Thoracic aorta (tissue), 2 donors: Measurements from ENCODE around the gene HSPB8. TPM values are rescaled to one million over a fixed set of nuclear protein-coding genes. Genes with fewer than 3 reads are reported as not detected.

Experiments used
- ATAC-seq: fragments of 150-250 bp; one replicate; pipeline ENCODE4 v1.8.0; 2017; ENCODE audit warnings: low read depth; ENCODE audit not compliant: insufficient number of reproducible peaks, low FRiP score
- DNase-seq: peaks from one replicate; pipeline ENCODE4 v3.0.0-alpha.2; 2020; ENCODE audit warnings: low spot score
- H3K27ac ChIP-seq, 2 donors: fragments of 200-600 bp; sonication (generic); 1 replicate in 1 of 2; 2 replicates in 1 of 2; pipeline ENCODE4 v1.5.1; 2016; ENCODE audit warnings: mild to moderate bottlenecking in 2 of 2, moderate library complexity in 2 of 2
- H3K27me3 ChIP-seq: fragments of 200-600 bp; sonication (generic); replicated peaks from 2 replicates; pipeline ENCODE4 v1.6.0; 2016; ENCODE audit warnings: mild to moderate bottlenecking; ENCODE audit not compliant: insufficient read depth
- H3K36me3 ChIP-seq: fragments of 200-600 bp; sonication (generic); one replicate; pipeline ENCODE4 v1.5.1; 2016
- H3K4me1 ChIP-seq, 2 donors: fragments of 200-600 bp; sonication (generic); 1 replicate in 1 of 2; 2 replicates in 1 of 2; pipeline versions ENCODE4 v1.5.1 to v1.6.0; 2016; ENCODE audit warnings: low read depth in 2 of 2, mild to moderate bottlenecking in 1 of 2; ENCODE audit not compliant: control insufficient read depth in 1 of 2
- H3K4me3 ChIP-seq: fragments of 200-600 bp; sonication (generic); 2 replicates; pipeline ENCODE4 v1.5.1; 2016; ENCODE audit warnings: mild to moderate bottlenecking
- H3K9me3 ChIP-seq: fragments of 200-600 bp; sonication (generic); 2 replicates; pipeline ENCODE4 v1.5.1; 2016
- CTCF ChIP-seq: fragments of 200-600 bp; sonication (generic); IDR thresholded peaks from one replicate; pipeline ENCODE4 v1.5.1; 2019; ENCODE audit warnings: antibody characterized with exemption
- total RNA-seq, 2 donors: library from RNA; depleted of rRNA; stranded (reverse); fragments of >200 nt; gene quantifications; one replicate each; pipeline versions ENCODE4 v1.1.0 to v1.2.3, GENCODE V29; 2016

The HSPB8 gene
- total RNA-seq, 2 donors from 2014 or later: 108 to 172 TPM

GRCh38 chr12:119157978-119158377, 20.8 kb upstream of the HSPB8 start:
- no peaks in the 10 kb centered on the region for H3K27me3 ChIP-seq
- H3K36me3 ChIP-seq: no peaks in the 10 kb centered on the region
- H3K27ac ChIP-seq: peak overlapping the region; percentile 81 to 92
- peaks cover 3 to 28% of the 10 kb centered on the region in 2 donors for H3K4me1 ChIP-seq
- ATAC-seq (peak; percentile 51), DNase-seq (no peak)
- H3K4me3 ChIP-seq: peak overlapping the region; percentile 56
- no peaks in the 10 kb centered on the region for H3K9me3 ChIP-seq
- no peak for TF ChIP-seq CTCF

GRCh38 chr12:119158402-119158801, 20.3 kb upstream of the HSPB8 start:
- H3K36me3 ChIP-seq: no peaks in the 10 kb centered on the region
- H3K27me3 ChIP-seq: no peaks in the 10 kb centered on the region
- no peak for ATAC-seq
- TF ChIP-seq CTCF: no peak
- H3K4me1 ChIP-seq: peaks cover 3 to 28% of the 10 kb centered on the region in 2 donors
- H3K9me3 ChIP-seq: no peaks in the 10 kb centered on the region
- no peak for DNase-seq
- H3K27ac ChIP-seq: peak overlapping the region; percentile 81 to 92
- peak overlapping the region; percentile 56 for H3K4me3 ChIP-seq

GRCh38 chr12:119159844-119160243, 18.9 kb upstream of the HSPB8 start:
- Histone ChIP-seq H3K36me3 (no peaks in the 10 kb centered on the region), H3K4me3 (no peak overlapping the region), H3K9me3 (no peaks in the 10 kb centered on the region), H3K4me1 (peaks cover 3 to 28% of the 10 kb centered on the region in 2 donors), H3K27me3 (no peaks in the 10 kb centered on the region), H3K27ac (no peak overlapping the region)
- no peak for TF ChIP-seq CTCF
- ATAC-seq (no peak), DNase-seq (no peak)

- Histone ChIP-seq H3K4me1 (no peaks in the 10 kb centered on the region), H3K4me3 (no peak overlapping the region), H3K9me3 (no peaks in the 10 kb centered on the region), H3K36me3 (no peaks in the 10 kb centered on the region), H3K27ac (no peak overlapping the region), H3K27me3 (no peaks in the 10 kb centered on the region)
- DNase-seq (no peak), ATAC-seq (no peak)
- no peak for TF ChIP-seq CTCF
Measured at GRCh38 chr12:119167902-119168301, 10.8 kb upstream of the HSPB8 start.

- TF ChIP-seq CTCF: no peak
- Histone ChIP-seq H3K4me1 (no peaks in the 10 kb centered on the region), H3K36me3 (no peaks in the 10 kb centered on the region), H3K9me3 (no peaks in the 10 kb centered on the region), H3K27me3 (no peaks in the 10 kb centered on the region), H3K4me3 (no peak overlapping the region), H3K27ac (no peak overlapping the region)
- DNase-seq (no peak), ATAC-seq (no peak)
Measured at GRCh38 chr12:119168721-119169120, 10.0 kb upstream of the HSPB8 start.
